COR-L47 (cell line): Measurements from ENCODE around the gene TCAP.
"Not testable (repeated sequence)": the region's sequence is repeated elsewhere in the genome, so short reads cannot be mapped to it uniquely, and the experiment has no call there.

Experiments used
- DNase-seq: peaks from one replicate; lab custom pipeline; 2025; lab: John Stamatoyannopoulos, UW

Gene TCAP

DNA sequence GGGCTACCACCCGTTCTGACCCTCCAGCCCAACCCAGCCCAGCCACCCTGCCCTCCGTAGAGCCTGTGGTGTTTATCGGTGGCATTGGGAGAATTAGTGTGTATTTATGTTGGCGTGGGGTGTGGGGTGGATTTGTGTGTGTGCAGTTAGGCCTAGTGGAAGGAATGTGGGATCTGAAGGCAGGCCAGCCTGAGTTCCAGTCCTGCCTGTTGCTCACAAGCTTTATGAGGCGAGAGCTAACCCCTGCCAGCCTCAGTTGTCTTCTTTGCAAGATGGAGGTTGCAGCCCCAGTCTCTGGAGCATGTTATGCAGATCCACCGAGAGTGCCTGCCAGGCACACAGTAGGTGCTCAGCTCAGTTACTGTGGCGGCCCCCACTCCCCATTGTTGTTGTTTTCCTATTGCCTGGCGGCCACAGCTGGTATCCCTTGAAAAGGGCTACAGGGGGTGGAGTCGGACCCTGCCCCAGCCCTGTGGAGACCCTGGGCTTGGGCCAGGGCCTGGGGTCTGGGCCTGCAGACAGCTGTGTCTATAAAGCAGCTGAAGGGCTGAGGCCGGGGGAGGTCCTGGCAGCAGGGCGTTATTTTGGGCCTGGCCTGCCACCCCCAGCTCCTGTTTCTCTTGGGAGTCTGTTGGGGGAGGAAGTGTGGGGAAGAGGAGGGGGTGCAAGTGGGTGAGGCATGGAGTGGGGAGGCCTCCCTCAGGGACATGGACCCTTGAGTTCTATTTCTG, 39.8 kb downstream of the TCAP start:
- no peak for DNase-seq

DNA sequence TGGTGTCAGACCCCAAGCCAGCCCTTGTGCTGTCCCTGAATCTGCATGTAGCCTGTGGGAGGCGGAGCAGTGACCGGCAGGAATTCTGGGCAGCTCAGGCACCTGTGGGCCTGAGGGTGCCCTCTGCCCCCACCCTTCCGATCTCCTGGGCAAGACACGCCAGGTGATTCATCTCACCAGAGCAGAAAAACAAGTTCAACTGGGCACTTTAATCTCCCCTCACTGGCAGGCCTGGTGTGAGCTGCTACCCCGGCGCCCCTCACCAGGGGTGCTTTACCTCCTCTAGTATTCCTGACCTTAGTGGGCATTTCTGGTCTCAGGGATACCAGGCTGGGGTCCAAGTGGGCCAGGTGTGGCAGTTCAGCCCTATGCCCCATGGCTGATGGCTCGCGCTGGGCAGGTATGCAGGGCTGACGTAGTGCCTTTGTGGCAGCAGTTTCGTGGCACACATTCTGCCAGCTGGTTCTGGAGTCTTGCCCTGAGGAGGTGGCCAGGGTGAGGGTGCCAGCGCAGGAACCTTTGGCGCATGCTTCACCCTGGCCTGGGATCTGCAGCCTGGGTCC, 40.7 kb downstream of the TCAP start:
- no peak for DNase-seq

DNA sequence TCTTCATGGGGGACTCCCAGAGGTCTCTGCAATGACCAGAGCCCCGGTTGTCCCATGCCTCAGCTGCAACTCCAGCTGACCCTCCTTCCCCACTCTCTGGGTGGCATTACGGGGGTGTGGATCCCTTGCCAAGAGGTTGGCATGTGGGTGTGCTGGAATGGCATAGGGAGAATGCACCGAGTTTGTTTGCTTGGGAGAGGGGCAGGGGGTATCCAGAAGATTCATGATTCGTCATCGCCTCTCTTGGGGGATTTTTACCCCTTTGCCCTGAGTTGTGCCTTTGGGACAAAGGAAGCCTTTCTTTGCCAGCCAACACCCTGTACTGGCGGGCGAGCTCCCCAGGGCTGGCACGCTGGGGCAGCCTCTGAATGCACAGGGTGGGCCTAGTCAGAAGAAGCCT, 41.2 kb downstream of the TCAP start:
- no peak for DNase-seq

DNA sequence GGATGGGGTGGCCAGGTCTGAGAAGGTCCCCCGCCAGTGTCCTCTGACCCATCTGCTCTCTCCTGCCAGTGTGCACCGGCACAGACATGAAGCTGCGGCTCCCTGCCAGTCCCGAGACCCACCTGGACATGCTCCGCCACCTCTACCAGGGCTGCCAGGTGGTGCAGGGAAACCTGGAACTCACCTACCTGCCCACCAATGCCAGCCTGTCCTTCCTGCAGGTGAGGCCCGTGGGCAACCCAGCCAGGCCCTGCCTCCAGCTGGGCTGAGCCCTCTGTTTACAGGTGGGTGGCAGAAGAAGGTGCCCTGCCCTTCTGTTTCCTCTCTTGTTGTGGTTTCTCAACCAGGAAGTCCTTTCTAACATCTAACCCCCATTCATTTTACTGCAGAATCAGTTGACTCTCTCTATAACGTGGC, 41.8 kb downstream of the TCAP start:
- DNase-seq: no peak

DNA sequence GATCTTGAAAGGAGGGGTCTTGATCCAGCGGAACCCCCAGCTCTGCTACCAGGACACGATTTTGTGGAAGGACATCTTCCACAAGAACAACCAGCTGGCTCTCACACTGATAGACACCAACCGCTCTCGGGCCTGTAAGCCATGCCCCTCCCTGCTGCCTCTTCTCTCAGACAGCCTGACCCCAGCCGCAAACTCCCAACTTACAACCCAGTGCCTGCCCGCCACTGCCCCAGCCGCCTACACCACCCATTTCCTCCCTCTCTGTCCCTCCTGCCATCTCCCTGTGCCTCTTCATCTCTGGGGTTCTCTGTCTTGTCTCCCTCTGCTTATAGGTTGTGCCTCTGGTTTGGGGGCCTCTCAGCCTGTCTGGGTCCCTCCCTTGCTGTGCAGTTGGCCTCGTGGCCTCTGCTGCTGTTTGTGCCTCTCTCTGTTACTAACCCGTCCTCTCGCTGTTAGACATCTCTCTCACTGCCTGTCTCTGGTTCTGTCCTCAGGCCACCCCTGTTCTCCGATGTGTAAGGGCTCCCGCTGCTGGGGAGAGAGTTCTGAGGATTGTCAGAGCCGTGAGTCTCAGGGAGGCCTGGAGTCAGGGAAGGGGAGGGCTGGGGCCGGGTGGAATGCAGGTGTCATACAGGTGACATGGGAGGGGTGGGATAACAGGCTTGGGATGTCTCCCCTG, 44.3 kb downstream of the TCAP start:
- DNase-seq: no peak

DNA sequence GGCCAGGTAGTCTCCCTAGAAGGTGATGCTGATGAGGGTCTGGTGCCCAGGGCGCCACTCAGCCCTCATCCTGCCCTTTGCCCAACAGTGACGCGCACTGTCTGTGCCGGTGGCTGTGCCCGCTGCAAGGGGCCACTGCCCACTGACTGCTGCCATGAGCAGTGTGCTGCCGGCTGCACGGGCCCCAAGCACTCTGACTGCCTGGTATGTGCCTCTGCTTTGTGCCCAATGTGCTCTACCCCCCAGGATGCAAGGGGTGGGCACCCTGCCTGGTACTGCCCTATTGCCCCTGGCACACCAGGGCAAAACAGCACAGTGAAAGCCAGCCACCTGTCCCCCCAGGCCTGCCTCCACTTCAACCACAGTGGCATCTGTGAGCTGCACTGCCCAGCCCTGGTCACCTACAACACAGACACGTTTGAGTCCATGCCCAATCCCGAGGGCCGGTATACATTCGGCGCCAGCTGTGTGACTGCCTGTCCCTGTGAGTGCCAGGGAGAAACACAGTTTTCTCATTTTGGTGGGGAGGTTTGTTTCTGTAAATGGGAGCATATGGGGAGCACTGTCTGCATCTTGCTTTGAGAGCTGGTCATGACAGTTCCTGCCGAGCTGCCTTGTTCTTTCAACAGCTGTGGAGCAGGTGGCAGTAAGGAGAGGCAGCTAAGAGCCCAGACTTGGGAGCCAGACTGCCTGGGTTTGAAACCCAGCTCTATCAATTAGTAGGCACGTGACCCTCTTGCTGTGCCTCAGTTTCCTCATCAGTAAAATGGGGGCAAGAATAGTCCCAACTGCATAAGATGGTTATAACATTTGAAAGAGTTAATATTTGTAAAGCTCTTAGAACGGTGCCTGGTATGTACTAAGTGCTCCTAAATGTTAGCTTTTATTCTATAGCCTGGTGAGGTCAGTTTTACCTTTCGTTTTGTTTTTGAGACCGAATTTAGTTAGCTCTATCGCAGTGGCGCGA, 45.1 kb downstream of the TCAP start:
- DNase-seq: no peak

DNA sequence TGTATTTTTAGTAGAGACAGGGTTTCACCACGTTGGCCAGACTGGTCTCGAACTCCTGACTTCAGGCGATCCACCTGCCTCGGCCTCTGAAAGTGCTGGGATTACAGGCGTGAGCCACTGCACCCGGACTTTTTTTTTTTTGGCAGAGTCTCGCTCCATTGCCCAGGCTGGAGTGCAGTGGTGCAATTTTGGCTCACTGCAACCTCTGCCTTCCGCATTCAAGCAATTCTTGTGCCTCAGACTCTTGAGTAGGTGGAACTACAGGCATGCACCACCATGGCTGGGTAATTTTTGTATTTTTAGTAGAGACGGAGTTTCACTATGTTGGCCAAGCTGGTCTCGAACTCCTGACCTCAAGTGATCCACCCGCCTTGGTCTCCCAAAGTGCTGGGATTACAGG, 45.9 kb downstream of the TCAP start:
- not testable (repeated sequence) for DNase-seq

DNA sequence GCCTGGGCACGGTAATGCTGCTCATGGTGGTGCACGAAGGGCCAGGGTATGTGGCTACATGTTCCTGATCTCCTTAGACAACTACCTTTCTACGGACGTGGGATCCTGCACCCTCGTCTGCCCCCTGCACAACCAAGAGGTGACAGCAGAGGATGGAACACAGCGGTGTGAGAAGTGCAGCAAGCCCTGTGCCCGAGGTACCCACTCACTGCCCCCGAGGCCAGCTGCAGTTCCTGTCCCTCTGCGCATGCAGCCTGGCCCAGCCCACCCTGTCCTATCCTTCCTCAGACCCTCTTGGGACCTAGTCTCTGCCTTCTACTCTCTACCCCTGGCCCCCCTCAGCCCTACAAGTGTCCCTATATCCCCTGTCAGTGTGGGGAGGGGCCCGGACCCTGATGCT, 46.7 kb downstream of the TCAP start:
- DNase-seq: no peak

DNA sequence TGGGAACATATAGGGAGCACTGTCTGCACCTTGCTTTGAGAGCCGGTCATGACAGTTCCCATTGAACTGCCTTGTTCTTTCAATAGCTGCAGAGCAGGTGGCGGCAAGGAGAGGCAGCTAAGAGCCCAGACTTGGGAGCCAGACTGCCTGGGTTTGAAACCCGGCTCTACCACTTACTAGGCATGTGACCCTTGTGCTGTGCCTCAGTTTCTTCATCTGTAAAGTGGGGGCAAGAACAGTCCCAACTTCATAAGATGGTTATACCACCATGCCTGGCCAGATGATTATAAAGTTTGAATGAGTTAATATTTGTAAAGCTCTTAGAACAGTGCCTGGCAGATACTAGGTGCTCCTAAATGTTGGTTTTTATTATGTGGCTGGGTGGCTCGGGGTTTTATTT, 49.1 kb downstream of the TCAP start:
- DNase-seq: no peak

DNA sequence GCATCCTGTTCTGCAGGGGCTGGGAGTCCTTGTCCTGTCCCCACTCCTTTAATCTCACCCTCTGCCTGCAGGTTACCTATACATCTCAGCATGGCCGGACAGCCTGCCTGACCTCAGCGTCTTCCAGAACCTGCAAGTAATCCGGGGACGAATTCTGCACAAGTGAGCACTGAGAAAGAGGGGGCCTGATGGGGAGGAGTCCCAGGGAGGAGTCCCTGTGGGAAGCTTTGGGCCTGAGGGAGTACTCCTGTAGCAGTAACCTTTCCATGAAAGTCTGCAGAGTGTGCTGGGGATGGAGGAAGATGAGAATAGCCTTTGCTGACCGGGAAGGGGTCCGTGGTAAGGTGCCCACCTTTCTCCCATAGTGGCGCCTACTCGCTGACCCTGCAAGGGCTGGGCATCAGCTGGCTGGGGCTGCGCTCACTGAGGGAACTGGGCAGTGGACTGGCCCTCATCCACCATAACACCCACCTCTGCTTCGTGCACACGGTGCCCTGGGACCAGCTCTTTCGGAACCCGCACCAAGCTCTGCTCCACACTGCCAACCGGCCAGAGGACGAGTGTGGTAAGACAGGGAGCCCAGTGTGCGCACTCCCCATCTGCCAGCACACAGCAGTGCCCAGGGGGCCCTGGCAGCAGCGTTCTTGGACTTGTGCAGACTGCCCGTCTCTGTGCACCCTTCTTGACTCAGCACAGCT, 50.4 kb downstream of the TCAP start:
- DNase-seq: no peak
